ENCODE results near the gene KLHL9. TPM values are rescaled to one million over a fixed set of nuclear protein-coding genes. Genes with fewer than 3 reads are reported as not detected.

KLHL9 gene, protein sequence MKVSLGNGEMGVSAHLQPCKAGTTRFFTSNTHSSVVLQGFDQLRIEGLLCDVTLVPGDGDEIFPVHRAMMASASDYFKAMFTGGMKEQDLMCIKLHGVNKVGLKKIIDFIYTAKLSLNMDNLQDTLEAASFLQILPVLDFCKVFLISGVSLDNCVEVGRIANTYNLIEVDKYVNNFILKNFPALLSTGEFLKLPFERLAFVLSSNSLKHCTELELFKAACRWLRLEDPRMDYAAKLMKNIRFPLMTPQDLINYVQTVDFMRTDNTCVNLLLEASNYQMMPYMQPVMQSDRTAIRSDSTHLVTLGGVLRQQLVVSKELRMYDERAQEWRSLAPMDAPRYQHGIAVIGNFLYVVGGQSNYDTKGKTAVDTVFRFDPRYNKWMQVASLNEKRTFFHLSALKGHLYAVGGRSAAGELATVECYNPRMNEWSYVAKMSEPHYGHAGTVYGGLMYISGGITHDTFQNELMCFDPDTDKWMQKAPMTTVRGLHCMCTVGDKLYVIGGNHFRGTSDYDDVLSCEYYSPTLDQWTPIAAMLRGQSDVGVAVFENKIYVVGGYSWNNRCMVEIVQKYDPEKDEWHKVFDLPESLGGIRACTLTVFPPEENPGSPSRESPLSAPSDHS
- total RNA-seq (2014; rRNA removed; shearing (Covaris generic)) = 18.4 and 20.8 TPM in 2 replicates

GRCh38 chr9:21334701-21335632, at the start of gene KLHL9:
TSS of gene KLHL9 (minus strand) at chr9:21335404. CDS start at chr9:21334859, 545 bp downstream.

DNA sequence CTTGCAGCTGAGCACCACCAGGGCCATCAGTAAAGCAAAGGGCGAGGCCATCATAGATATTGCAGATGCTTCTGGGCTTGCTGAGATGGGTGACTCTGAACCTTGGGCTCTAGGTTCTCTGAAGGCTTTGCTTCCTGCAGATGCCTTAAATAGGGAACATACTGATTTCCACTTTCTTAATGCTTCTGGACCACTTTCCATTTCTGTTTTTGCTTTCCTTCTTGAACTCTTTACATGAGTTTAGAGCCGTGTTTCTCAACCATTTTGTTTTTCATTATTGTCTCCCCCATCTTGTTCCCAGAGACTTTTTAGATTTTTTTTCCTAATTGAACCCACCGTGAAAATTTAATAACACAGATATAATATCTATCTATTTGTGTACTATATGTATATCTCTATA, 32.8 kb upstream of the KLHL9 start, which contains the start of gene IFNA13:
IFNA13 (minus strand) TSS at position 101 of the 400 bp plus-strand sequence; CDS start at position 54, 47 bp downstream.

GRCh38 chr9:21350787-21351186, 15.6 kb upstream of the KLHL9 start, which contains the start of gene IFNA6:
TSS of gene IFNA6 (minus strand) at chr9:21350887. CDS start at chr9:21350887, 0 bp downstream.

GRCh38 chr9:21305213-21305612, 30.0 kb downstream of the KLHL9 start, which contains the start of gene IFNA5:
TSS of gene IFNA5 (minus strand) at chr9:21305313. CDS start at chr9:21305256, 57 bp downstream.

Other genes with a start within 250 kb of the KLHL9 start
- not detected in 2 replicates for gene IFNW1, start 193.6 kb downstream of the KLHL9 start, total RNA-seq (2014; rRNA removed; shearing (Covaris generic))
- gene IFNA21, start 168.7 kb downstream of the KLHL9 start, total RNA-seq (2014; rRNA removed; shearing (Covaris generic)) = not detected in 2 replicates
- not detected in 2 replicates for gene IFNA4, start 147.8 kb downstream of the KLHL9 start, total RNA-seq (2014; rRNA removed; shearing (Covaris generic))
- not detected in 2 replicates for gene IFNA7, start 133.2 kb downstream of the KLHL9 start, total RNA-seq (2014; rRNA removed; shearing (Covaris generic))
- not detected in 2 replicates for gene IFNA10, start 128.3 kb downstream of the KLHL9 start, total RNA-seq (2014; rRNA removed; shearing (Covaris generic))
- not detected in 2 replicates for gene IFNA16, start 118.1 kb downstream of the KLHL9 start, total RNA-seq (2014; rRNA removed; shearing (Covaris generic))
- not detected in 2 replicates for gene IFNA17, start 107.2 kb downstream of the KLHL9 start, total RNA-seq (2014; rRNA removed; shearing (Covaris generic))
- gene IFNA14, start 95.4 kb downstream of the KLHL9 start, total RNA-seq (2014; rRNA removed; shearing (Covaris generic)) = not detected in 2 replicates
- gene IFNA5, start 30.1 kb downstream of the KLHL9 start, total RNA-seq (2014; rRNA removed; shearing (Covaris generic)) = not detected in 2 replicates
- not detected in 2 replicates for gene IFNA6, start 15.5 kb upstream of the KLHL9 start, total RNA-seq (2014; rRNA removed; shearing (Covaris generic))
- not detected in 2 replicates for gene IFNA13, start 32.7 kb upstream of the KLHL9 start, total RNA-seq (2014; rRNA removed; shearing (Covaris generic))
- gene IFNA2, start 50.0 kb upstream of the KLHL9 start, total RNA-seq (2014; rRNA removed; shearing (Covaris generic)) = not detected in 2 replicates
- gene IFNA8, start 73.7 kb upstream of the KLHL9 start, total RNA-seq (2014; rRNA removed; shearing (Covaris generic)) = not detected in 2 replicates
- not detected in 2 replicates for gene IFNA1, start 105.0 kb upstream of the KLHL9 start, total RNA-seq (2014; rRNA removed; shearing (Covaris generic))
- 0.19 and 0.29 TPM in 2 replicates for gene IFNE, start 146.9 kb upstream of the KLHL9 start, total RNA-seq (2014; rRNA removed; shearing (Covaris generic))